Aorta (tissue), 5 donors: ENCODE results near the gene LCP2. TPM values are rescaled to one million over a fixed set of nuclear protein-coding genes. Genes with fewer than 3 reads are reported as not detected.
A peak's percentile ranks its signal among the peaks of the same experiment; 100 is the strongest.

Experiments
- ATAC-seq: fragments of 200-7000 bp; cut with Tn5 transposase; one replicate; pipeline ENCODE4 v1.9.1; 2022; ENCODE audit warnings: moderate library complexity; ENCODE audit not compliant: low FRiP score
- DNase-seq, 2 donors: peaks; one replicate each; pipeline ENCODE4 v3.0.0-alpha.2; 2020
- H3K27ac ChIP-seq, 2 donors: one replicate each; pipeline ENCODE4 v1.5.1; 2013; ENCODE audit warnings: low read length in 2 of 2, mild to moderate bottlenecking in 2 of 2, moderate library complexity in 2 of 2, control low read depth in 1 of 2, inconsistent platforms in 1 of 2, low read depth in 1 of 2
- H3K27me3 ChIP-seq, 2 donors: one replicate each; pipeline ENCODE4 v1.6.1; 2013; ENCODE audit warnings: control low read depth in 1 of 2, low read length in 1 of 2, mild to moderate bottlenecking in 1 of 2, moderate library complexity in 1 of 2; ENCODE audit not compliant: insufficient read depth in 2 of 2, control insufficient read depth in 1 of 2
- H3K36me3 ChIP-seq, 2 donors: one replicate each; pipeline ENCODE4 v1.6.1; 2013; ENCODE audit warnings: control low read depth in 1 of 2, low read length in 1 of 2, mild to moderate bottlenecking in 1 of 2; ENCODE audit not compliant: insufficient read depth in 2 of 2, control insufficient read depth in 1 of 2
- H3K4me1 ChIP-seq, 2 donors: one replicate each; pipeline ENCODE4 v1.6.1; 2013; ENCODE audit warnings: low read length in 2 of 2, control low read depth in 1 of 2, mild to moderate bottlenecking in 1 of 2, moderate library complexity in 1 of 2; ENCODE audit not compliant: insufficient read depth in 2 of 2, control insufficient read depth in 1 of 2
- H3K4me3 ChIP-seq, 2 donors: one replicate each; pipeline ENCODE4 v1.5.1; 2013; ENCODE audit warnings: low read length in 2 of 2, control low read depth in 1 of 2, mild to moderate bottlenecking in 1 of 2
- H3K9me3 ChIP-seq: one replicate; pipeline ENCODE4 v1.6.1; 2013; ENCODE audit warnings: mild to moderate bottlenecking, low read length; ENCODE audit not compliant: control insufficient read depth
- WGBS, 2 donors: extraction: QIAGEN DNeasy Blood & Tissue Kit; methylation state at CpG; one replicate each; pipeline ENCODE4 v1.1.7; 2013; 5-methylcytosine and 5-hydroxymethylcytosine counted together
- intact Hi-C, 2 donors: fragments of 100-400 bp; cut with DNase I; formaldehyde crosslinking; loops; one replicate each; pipeline versions ENCODE4 v1.14.2 to v1.15.0; 2022
- polyA plus RNA-seq, 2 donors: library from polyadenylated mRNA; stranded (reverse); fragments of 200-250 nt; gene quantifications; one replicate each; pipeline ENCODE4 v1.2.3, GENCODE V29; 2013
- total RNA-seq, 2 donors: library from RNA; stranded (reverse); fragmentation: NEBNext Ultra II Directional; extraction: Animal tissue kit (Norgen Biotek cat#: 25700); gene quantifications; one replicate each; pipeline ENCODE4 v1.2.1, GENCODE V29; 2021
- donor health status: healthy with polysubstance abuse.
- donor health status: Bipolar disorder and iron deficiency.
- donor health status: DM: no; HTN: no; CAD: no.
- donor health status: DM: no; HTN: no; CAD: no.
- donor health status: DM: yes; HTN: yes; CAD: no.

Gene LCP2
- total and polyA plus RNA-seq, 4 donors, result 2.1 to 58.8 (median 21.3) TPM

GRCh38 chr5:170303549-170303948, 6.0 kb upstream of the LCP2 start:
- Histone ChIP-seq H3K36me3 (no peaks in the 10 kb centered on the region), H3K4me1 (peaks cover 0 to 3% of the 10 kb centered on the region in 2 donors), H3K27me3 (no peaks in the 10 kb centered on the region), H3K27ac (no peak overlapping the region), H3K4me3 (no peak overlapping the region), H3K9me3 (no peaks in the 10 kb centered on the region)
- no peak for ATAC-seq
- intact Hi-C loops, result no loop called here
- 91 to 92% methylated on average over 8 of the region's 8 CpGs for WGBS, 2 donors
- DNase-seq, result no peak

DNA sequence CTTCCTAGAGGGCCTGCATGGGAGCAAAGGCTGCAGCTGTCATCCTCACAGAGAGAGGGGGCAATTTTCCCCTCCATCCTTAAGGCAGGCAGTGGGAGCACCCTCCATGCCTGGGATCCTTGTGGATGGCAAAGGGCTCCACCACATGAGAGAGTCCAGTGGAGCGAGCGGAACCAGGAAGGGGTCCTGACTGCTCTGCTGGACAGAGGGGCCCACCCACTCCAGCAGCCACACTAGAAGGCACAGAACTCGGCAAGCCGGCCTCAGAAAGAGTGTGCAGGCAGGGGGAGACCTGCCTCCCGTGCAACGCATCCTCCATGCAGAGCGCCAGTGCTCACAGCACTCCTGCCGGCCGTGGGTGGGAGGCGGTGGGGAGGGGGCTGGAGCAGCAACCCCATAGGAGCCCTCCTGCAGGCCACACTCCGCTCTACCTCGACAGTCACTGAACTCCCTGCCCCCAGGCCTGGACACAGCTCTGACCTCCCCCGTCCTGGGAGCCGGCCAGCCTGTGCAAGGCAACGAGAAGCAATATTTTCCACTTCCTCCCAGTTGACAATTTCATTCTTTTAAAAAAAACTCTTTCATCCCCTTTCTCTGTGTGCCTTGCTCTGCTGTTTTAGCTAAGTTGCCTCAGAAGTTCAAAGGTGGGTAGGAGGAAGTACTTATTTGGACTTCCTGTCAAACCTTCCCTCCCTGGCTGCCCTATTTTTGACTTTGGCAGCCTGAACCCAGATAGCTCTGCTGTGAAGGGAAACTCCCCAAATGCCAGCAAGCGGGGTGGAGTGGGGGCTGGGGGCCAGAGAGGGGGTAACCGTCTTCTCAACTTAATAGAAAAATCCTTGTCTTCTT, 5.3 kb upstream of the LCP2 start:
- no peak overlapping the region for H3K4me3 ChIP-seq
- H3K36me3 ChIP-seq, result no peaks in the 10 kb centered on the region
- H3K27me3 ChIP-seq, result no peaks in the 10 kb centered on the region
- 57% methylated on average over 17 of the region's 17 CpGs for WGBS, 2 donors
- H3K27ac ChIP-seq, result no peak overlapping the region
- peak; percentile 31 for ATAC-seq
- peak; percentile 84 to 85 for DNase-seq
- H3K9me3 ChIP-seq, result no peaks in the 10 kb centered on the region
- peaks cover 0 to 2% of the 10 kb centered on the region in 2 donors for H3K4me1 ChIP-seq
- intact Hi-C loops, result no loop called here

- H3K27me3 ChIP-seq, result no peaks in the 10 kb centered on the region
- no peaks in the 10 kb centered on the region for H3K4me1 ChIP-seq
- no peak overlapping the region for H3K27ac ChIP-seq
- no peaks in the 10 kb centered on the region for H3K9me3 ChIP-seq
- DNase-seq, result no peak
- H3K36me3 ChIP-seq, result no peaks in the 10 kb centered on the region
- WGBS, 2 donors, result 85 to 86% methylated on average over 11 of the region's 11 CpGs
- ATAC-seq, result no peak
- H3K4me3 ChIP-seq, result no peak overlapping the region
- intact Hi-C loops, result no loop called here
These were observed 4.5 kb upstream of the LCP2 start for GRCh38 chr5:170301981-170302652.

DNA sequence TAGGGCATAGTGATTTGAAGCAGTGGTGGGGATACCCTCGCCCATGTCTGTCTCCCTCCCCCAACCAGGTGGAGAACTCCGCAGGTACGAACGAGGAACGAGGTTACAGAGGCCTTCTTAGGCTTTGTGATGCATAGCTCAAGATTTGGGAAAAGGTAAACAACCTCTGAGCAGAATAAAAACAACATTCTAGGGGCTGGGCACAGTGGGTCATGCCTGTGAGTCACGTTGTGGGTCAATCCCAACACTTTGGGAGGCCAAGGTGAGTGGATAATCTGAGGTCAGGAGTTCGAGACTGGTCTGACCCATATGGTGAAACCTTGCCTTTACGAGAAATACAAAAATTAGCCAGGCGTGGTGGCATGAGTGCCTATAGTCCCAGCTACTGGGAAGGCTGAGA, 3.6 kb upstream of the LCP2 start:
- Histone ChIP-seq H3K9me3 (no peaks in the 10 kb centered on the region), H3K27ac (no peak overlapping the region), H3K36me3 (no peaks in the 10 kb centered on the region), H3K4me3 (no peak overlapping the region), H3K4me1 (no peaks in the 10 kb centered on the region), H3K27me3 (no peaks in the 10 kb centered on the region)
- intact Hi-C loops, result no loop called here
- DNase-seq, result no peak
- 91 to 93% methylated on average over 9 of the region's 9 CpGs for WGBS, 2 donors
- no peak for ATAC-seq

DNA sequence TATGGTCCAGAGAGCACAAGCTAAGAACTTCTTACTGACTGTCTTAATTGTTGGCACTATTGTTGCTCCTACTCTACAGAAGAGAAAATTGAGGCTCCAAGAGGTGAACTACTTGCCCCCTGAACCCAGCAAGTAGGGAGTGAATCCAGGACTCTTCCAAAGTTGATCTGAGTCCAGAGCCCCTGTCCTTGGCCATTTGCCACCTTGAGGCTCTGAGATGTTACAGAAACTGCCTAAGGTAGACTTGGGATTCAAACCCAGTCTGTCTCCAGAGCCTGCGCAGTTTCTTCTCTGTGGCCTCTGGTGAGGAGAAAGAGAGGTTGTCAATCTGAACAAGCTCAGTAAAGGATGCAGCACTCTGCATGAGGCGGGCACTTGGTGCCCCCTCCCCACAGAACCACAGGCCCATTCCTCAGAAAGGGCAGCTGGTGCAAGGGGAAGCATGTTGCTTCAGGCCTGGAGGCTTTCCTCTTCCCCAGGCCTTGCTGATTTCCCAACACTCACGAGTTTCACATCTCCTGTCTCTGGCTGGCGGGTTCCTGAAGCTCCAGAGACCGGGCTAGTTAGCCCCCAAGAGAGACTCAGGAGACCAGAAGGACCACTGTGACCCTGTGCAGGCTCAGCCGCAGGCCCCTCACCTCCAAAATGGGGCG, 2.9 kb upstream of the LCP2 start:
- intact Hi-C loops, result no loop called here
- WGBS, 2 donors, result 94 to 98% methylated on average over 7 of the region's 7 CpGs

DNA sequence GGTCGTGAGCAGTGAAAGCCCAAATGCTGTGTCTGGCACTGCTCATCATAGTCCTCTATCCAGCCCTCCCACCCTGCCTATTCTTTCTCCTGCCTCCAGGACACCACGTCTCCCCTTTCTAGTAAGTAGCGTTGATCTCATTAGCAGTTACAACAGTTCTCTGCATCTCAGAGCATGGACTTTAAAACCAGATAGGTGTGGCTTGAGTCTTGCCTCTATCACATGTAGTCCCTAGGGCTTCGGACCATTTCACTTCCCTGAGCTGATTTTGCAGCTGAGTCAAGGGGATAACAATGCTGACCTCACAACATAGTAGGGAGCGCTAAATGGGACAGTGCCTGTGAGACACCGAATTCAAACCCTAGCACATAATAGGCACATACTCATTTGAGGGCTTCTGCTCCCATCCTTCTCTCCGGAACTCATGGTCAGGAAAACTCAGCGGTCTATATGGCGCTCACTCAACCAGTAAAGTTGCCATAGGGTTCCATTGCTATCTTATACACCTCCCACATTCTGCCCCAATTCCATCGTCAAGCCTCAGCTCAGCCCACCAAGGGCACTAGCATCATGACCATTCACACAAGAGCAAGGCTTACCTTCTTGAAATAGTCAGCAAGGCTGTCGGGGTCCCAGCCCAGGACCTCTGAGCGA, 515 bp downstream of the LCP2 start:
- Histone ChIP-seq H3K4me3 (no peak overlapping the region), H3K27me3 (no peaks in the 10 kb centered on the region), H3K4me1 (no peaks in the 10 kb centered on the region), H3K36me3 (no peaks in the 10 kb centered on the region), H3K27ac (no peak overlapping the region), H3K9me3 (no peaks in the 10 kb centered on the region)
- whole genome bisulfite sequencing, 2 donors, result 89 to 92% methylated on average over 12 of the region's 12 CpGs
- ATAC-seq, result no peak
- DNase-seq, result no peak
- intact Hi-C loops, result no loop called here

More for the DNA sequence above, 2.9 kb upstream of the LCP2 start:
- Histone ChIP-seq H3K9me3 (no peaks in the 10 kb centered on the region), H3K27me3 (no peaks in the 10 kb centered on the region), H3K4me3 (no peak overlapping the region), H3K36me3 (no peaks in the 10 kb centered on the region), H3K27ac (no peak overlapping the region), H3K4me1 (no peaks in the 10 kb centered on the region)
- DNase-seq, result peak in 1 of 2 donors; percentile 65
- ATAC-seq, result no peak

DNA sequence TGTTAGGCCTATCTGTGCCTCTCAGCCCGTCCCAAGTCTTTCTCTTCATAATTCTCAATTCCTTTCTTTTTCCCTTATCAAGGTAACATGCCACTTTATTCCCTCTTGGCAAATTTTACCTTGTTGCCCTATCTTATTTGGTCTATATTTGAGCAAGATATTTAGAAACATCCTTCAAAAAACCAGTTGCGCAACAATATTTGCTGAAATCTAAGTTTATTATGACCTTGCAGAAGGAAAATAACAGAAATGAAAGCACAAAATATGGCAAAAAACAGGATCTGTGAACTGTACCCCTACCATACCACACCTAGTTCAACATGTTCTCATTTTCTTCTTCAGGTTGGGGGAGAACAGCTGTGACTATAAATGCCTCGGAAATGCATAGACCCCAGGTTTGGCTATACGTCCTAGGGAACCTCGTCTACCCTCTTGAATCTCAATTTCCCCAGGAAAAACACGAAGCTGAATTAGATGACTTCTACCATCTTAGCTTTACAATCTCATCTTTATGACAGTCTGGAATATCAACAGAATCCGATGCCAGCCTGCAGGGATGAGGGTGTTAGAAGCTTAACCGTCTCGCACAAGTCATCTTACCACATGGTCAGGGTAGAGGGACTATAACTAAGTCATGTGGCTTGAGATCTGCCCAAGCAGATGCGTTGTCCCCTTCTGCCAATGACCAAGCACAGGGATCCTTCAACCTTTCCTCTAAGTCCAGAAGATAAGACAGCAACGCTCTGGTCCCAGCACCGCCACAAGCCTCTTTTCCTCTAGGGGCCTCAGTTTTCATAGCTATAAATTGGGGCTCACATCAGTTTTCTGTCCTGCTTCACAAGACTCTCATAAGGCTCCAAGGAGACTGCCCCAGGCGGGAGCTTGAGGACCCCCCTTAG, 1.3 kb downstream of the LCP2 start:
- no peak for ATAC-seq
- H3K9me3 ChIP-seq, result no peaks in the 10 kb centered on the region
- no peaks in the 10 kb centered on the region for H3K36me3 ChIP-seq
- 86 to 90% methylated on average over 13 of the region's 13 CpGs for WGBS, 2 donors
- no peak overlapping the region for H3K27ac ChIP-seq
- intact Hi-C loops, result no loop called here
- H3K4me1 ChIP-seq, result no peaks in the 10 kb centered on the region
- no peak for DNase-seq
- no peaks in the 10 kb centered on the region for H3K27me3 ChIP-seq
- no peak overlapping the region for H3K4me3 ChIP-seq

DNA sequence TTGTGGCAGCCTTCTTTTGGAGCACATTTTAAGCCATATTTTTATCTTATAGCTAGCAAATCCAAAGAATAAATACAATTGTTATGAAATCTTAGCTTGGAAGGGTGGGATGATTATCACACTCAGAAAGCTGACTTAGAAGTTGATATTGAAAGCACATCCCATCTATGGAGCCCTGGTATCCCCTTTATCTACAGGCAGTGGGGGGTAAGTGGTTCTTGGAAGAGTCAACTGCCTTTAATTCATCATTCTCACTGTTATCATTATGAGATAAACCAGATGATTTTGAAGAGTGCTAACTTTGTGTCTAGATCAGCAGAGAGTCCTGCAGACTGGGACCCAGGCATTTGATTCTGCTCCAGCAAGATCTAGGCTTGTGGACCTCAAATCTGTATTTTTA, 3.0 kb downstream of the LCP2 start:
- Histone ChIP-seq H3K27me3 (no peaks in the 10 kb centered on the region), H3K4me1 (no peaks in the 10 kb centered on the region), H3K4me3 (no peak overlapping the region), H3K27ac (no peak overlapping the region), H3K9me3 (peaks cover 6% of the 10 kb centered on the region), H3K36me3 (no peaks in the 10 kb centered on the region)
- intact Hi-C loops, result no loop called here
- DNase-seq, result no peak
- ATAC-seq, result no peak
